HFFc6 (cell line): ENCODE results near the gene PPOX. TPM values are rescaled to one million over a fixed set of nuclear protein-coding genes. Genes with fewer than 3 reads are reported as not detected.
A peak's percentile ranks its signal among the peaks of the same experiment; 100 is the strongest.

ENCODE experiments used
- DNase-seq: peaks from one replicate; pipeline ENCODE4 v3.0.0-alpha.2; 2018
- H3K27ac Mint-ChIP-seq: 2 replicates; pipeline ENCODE4 v1.8.0; 2020; ENCODE audit warnings: mild to moderate bottlenecking, mixed read lengths
- H3K27me3 Mint-ChIP-seq: 2 replicates; pipeline ENCODE4 v1.8.0; 2021; ENCODE audit warnings: mild to moderate bottlenecking, moderate library complexity, mixed read lengths; ENCODE audit not compliant: insufficient read depth
- H3K36me3 Mint-ChIP-seq: 2 replicates; pipeline ENCODE4 v1.8.0; 2021; ENCODE audit warnings: low read depth, mixed read lengths
- H3K4me1 Mint-ChIP-seq: 2 replicates; pipeline ENCODE4 v1.8.0; 2020; ENCODE audit warnings: low read depth, mixed read lengths
- H3K4me3 Mint-ChIP-seq: 2 replicates; pipeline ENCODE4 v1.8.0; 2020; ENCODE audit warnings: mild to moderate bottlenecking, moderate library complexity, mixed read lengths
- H3K9me3 Mint-ChIP-seq: 2 replicates; pipeline ENCODE4 v1.8.0; 2020; ENCODE audit warnings: mild to moderate bottlenecking, mixed read lengths
- total RNA-seq, 6 experiments: library from RNA; stranded (reverse); fragmentation: NEBNext Ultra II Directional; extraction: Animal tissue kit (Norgen Biotek cat#: 25700); gene quantifications; 2 replicates in 1 of 6; 3 replicates in 5 of 6; pipeline ENCODE4 v1.2.3, GENCODE V29; 2021
- TF ChIP-seq, protein P1 (sequence below): fragments of 200-600 bp; sonication (generic); IDR thresholded peaks from 2 replicates; pipeline ENCODE4 v1.5.0; 2021; ENCODE audit warnings: antibody characterized with exemption, mild to moderate bottlenecking

The PPOX gene
- total RNA-seq, 6 experiments from 2014 or later = 11.8 to 15.2 (median 13.5) TPM

DNA sequence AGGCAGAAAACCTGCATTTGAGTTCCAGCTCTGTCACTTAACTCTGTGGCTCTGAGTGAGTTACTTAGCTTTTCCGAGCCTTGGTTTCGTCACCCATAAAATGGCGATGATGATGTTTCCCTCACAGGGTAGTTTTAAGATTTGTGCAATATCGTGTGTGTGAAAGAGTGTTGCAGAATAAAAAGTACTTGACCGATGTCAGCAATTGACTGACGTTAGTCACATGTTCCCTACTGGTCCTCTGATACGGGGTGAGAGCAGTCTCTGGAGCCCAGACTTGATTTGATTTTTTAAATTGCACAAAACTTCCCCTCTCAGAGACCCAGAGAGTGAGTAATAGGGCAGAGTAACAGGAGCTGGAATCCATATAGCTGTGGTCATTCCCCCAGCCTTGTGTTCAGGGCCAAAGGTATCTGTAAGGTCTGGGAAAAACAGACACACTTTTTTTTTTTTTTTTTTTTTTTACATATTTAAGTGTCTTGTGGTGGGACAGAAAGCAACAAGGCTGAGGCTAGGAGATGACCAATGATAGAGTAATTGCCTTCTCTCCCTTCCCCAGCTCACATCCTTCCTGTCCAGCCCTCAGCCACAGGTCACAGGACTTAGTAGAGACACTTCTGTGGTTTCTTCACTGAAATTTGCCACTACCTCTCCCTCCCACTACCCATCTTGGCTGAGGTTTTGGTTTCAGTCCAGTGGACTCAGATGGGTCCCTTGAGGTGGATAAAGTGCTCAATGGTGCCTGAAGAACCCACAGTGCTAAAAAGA, 50.9 kb downstream of the PPOX start:
- Mint-ChIP-seq H3K27ac (peak overlapping the region; percentile 93), H3K4me1 (peaks cover 25% of the 10 kb centered on the region), H3K4me3 (peak overlapping the region; percentile 65), H3K27me3 (peaks cover 2% of the 10 kb centered on the region; the same call in 1 of the 2 replicates), H3K9me3 (no peaks in the 10 kb centered on the region), H3K36me3 (peaks cover 16% of the 10 kb centered on the region)
- peak; percentile 66 for DNase-seq
- TF ChIP-seq, protein P1, sequence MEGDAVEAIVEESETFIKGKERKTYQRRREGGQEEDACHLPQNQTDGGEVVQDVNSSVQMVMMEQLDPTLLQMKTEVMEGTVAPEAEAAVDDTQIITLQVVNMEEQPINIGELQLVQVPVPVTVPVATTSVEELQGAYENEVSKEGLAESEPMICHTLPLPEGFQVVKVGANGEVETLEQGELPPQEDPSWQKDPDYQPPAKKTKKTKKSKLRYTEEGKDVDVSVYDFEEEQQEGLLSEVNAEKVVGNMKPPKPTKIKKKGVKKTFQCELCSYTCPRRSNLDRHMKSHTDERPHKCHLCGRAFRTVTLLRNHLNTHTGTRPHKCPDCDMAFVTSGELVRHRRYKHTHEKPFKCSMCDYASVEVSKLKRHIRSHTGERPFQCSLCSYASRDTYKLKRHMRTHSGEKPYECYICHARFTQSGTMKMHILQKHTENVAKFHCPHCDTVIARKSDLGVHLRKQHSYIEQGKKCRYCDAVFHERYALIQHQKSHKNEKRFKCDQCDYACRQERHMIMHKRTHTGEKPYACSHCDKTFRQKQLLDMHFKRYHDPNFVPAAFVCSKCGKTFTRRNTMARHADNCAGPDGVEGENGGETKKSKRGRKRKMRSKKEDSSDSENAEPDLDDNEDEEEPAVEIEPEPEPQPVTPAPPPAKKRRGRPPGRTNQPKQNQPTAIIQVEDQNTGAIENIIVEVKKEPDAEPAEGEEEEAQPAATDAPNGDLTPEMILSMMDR = no peak

DNA sequence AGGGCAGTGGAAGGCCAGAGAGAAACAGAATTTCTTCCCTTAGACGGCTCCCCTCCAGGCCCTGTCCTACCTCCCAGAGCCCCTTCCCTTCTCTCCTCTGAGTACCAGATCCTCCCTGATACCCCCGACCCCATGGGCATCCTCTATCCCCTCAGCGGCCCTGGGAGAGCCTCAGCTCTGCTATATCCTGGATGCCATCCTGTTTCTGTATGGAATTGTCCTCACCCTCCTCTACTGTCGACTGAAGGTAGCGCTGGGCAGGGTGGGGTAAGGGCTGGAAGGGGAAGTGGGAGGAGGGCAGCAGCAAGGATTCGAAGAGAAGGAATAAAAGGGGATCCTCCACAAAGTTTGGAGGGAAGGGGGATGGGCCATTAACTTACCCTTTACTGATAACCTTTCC, 51.6 kb downstream of the PPOX start:
- Mint-ChIP-seq H3K27me3 (peaks cover 3% of the 10 kb centered on the region; the same call in 1 of the 2 replicates), H3K4me1 (peaks cover 25% of the 10 kb centered on the region), H3K9me3 (no peaks in the 10 kb centered on the region), H3K4me3 (no peak overlapping the region), H3K27ac (peak overlapping the region; percentile 93), H3K36me3 (peaks cover 16% of the 10 kb centered on the region)
- TF ChIP-seq, protein P1 = no peak
- no peak for DNase-seq

DNA sequence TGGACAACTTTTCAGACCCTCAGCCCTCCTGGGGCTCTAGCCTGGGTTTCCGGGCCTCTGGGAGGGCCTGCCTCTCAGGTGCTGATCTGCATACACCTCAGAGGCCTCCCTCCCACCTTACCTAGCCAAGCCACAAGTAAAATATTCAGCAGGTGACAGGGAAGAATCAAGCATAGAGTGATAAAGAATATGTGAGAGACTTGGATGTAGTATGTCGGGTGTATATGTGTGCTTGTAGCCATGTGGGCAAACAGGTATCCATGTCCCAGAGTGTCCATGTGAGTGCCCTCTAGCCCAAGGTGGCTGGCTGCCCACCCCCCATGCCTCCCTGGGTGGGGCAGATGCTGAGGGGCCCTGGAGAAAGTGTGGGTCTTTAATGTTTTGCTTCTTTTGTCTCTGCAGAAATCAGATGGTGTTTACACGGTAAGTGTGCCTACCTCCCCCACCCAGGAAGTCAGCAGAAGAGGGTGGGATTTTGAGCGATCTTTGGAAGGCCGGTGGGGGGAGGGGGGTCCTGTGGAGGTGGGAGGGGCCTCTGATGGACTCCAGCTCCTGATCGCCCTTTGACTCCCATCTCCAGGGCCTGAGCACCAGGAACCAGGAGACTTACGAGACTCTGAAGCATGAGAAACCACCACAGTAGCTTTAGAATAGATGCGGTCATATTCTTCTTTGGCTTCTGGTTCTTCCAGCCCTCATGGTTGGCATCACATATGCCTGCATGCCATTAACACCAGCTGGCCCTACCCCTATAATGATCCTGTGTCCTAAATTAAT, 52.3 kb downstream of the PPOX start:
- peaks cover 25% of the 10 kb centered on the region for H3K4me1 Mint-ChIP-seq
- peaks cover 11% of the 10 kb centered on the region; the same call in 1 of the 2 replicates for H3K36me3 Mint-ChIP-seq
- 0 out of 2 replicates have a peak overlapping the region, but pooled peaks have one; percentile 93 for H3K27ac Mint-ChIP-seq
- peaks cover 3% of the 10 kb centered on the region; the same call in 1 of the 2 replicates for H3K27me3 Mint-ChIP-seq
- DNase-seq = no peak
- TF ChIP-seq, protein P1 = no peak
- H3K9me3 Mint-ChIP-seq = no peaks in the 10 kb centered on the region
- no peak overlapping the region for H3K4me3 Mint-ChIP-seq

DNA sequence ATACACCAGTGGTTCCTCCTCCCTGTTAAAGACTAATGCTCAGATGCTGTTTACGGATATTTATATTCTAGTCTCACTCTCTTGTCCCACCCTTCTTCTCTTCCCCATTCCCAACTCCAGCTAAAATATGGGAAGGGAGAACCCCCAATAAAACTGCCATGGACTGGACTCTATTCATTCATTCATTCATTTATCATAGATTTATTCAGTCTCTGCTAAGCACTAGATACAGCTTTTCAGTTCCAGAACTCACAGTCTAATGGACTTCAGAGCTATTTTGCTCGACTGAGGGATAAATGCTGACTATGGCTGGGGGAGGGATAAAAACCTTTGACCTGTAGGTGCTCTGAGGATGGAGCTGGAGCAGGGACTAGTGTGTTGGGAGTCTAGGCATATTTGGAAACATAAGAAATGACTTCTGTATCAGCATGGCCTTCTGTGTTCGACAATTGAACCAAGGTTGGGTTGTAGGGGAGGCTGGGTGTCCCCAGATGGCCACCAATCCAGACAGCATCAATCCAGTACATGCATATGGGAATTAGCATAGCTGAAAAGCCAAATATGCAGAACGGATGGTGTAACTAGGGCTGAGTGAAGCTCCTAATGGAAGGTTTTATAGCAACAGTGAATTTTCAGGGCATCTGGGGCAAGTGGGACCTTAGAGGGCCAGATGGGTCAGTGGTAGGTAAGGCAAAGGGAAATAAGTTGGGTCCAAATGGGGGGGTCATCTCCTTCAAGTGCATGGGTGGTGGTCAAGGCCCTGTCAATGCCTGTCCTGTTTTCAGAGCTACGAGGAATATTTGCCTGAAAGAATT, 53.1 kb downstream of the PPOX start:
- H3K4me3 Mint-ChIP-seq = no peak overlapping the region
- no peak for DNase-seq
- H3K27me3 Mint-ChIP-seq = peaks cover 3% of the 10 kb centered on the region; the same call in 1 of the 2 replicates
- H3K36me3 Mint-ChIP-seq = peaks cover 4% of the 10 kb centered on the region; the same call in 1 of the 2 replicates
- H3K27ac Mint-ChIP-seq = no peak overlapping the region
- peaks cover 25% of the 10 kb centered on the region for H3K4me1 Mint-ChIP-seq
- TF ChIP-seq, protein P1 = no peak
- H3K9me3 Mint-ChIP-seq = no peaks in the 10 kb centered on the region

DNA sequence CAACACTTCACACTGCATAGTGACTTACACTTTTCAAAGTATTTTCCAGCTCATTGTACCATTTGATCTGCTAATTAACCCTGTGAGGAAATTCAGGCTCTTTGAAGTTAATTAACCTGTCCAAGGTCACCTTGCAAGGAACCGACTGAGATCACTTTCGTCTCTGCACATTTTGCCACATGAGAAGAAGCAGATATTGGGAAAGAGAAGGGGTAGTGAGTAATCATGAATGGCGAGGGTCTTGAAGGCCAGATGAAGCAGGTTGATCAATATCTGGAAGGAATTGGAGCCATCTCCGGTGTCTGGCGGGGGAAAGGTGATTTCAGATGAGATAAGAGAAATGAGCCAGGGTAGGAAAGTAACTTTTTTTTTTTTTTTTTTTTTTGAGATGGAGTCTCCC, 53.8 kb downstream of the PPOX start:
- peaks cover 3% of the 10 kb centered on the region; the same call in 1 of the 2 replicates for H3K27me3 Mint-ChIP-seq
- H3K9me3 Mint-ChIP-seq = no peaks in the 10 kb centered on the region
- TF ChIP-seq, protein P1 = no peak
- DNase-seq = no peak
- no peak overlapping the region for H3K4me3 Mint-ChIP-seq
- no peak overlapping the region for H3K27ac Mint-ChIP-seq
- no peaks in the 10 kb centered on the region; the same call in 1 of the 2 replicates for H3K36me3 Mint-ChIP-seq
- peaks cover 26% of the 10 kb centered on the region for H3K4me1 Mint-ChIP-seq
